Measurements from ENCODE around the gene ADAP1. TPM values are rescaled to one million over a fixed set of nuclear protein-coding genes. Genes with fewer than 3 reads are reported as not detected.
A peak's percentile ranks its signal among the peaks of the same experiment; 100 is the strongest.

The ADAP1 gene
- total RNA-seq, 1 donor from 2014 or later = 1.6 TPM

- peak; percentile 72 for DNase-seq
Observed at GRCh38 chr7:908591-909357, 45.7 kb downstream of the ADAP1 start.

DNA sequence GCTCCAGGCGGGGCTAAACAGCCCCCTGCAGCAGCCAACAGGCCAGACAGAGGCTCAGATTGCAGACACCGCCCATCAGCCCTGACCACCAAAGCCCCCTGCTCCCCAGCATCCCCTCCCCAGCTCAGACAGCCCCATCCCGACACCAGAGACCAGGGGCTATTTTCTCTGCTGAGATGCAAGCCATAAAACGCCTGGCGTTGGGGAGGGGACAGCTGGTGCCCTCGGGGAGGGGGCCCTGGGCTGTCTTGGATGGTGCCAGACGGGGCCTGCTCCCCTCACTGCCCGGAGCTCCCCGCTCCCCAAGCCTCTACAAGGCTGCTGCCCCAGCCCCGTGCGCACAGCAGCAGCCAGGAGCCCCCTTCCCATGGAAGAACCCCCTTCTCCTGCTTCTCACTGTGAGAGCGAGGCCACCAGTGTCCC is 46.3 kb downstream of the ADAP1 start:
- no peak for DNase-seq

GRCh38 chr7:907158-907980 is 47.1 kb downstream of the ADAP1 start:
- DNase-seq = no peak

DNA sequence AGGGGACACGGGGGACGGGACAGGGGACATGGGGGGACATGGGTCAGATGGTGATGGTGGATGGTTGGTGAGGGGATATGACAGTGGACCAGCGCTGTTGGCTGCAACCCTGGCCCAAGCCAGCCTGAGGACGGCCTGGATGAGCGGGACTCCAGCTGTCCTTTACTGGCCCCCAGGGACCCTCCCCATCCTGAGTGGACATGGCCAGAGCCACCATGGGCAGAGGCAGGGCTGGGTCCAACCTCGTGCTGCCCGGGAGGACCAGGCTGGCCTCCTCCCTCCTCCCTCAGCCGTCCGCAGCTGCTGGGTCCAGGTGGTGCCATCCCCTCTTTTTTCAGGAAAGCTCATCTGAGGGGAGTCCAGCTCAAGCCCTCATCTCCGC is 47.7 kb downstream of the ADAP1 start:
- DNase-seq = no peak

DNA sequence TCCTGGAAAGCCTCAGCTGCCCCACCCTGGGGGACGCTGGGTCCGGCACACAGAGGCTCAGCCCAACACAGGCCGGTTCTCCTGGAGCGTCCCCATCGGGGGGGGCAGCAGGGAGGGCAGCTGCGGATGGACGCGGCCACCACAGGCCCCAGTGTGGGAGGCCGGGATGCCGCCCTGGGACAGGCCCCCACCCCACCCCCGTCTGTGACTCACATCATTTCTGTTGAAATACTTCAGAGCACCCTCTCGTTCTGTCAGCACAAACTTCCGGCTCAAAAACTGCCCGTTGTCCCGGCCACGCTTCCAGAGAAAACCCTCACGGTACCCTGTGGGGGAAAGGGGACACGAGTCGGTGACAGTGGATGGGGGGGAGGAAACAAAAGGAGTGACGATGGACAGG is 49.6 kb downstream of the ADAP1 start:
- DNase-seq = no peak

DNA sequence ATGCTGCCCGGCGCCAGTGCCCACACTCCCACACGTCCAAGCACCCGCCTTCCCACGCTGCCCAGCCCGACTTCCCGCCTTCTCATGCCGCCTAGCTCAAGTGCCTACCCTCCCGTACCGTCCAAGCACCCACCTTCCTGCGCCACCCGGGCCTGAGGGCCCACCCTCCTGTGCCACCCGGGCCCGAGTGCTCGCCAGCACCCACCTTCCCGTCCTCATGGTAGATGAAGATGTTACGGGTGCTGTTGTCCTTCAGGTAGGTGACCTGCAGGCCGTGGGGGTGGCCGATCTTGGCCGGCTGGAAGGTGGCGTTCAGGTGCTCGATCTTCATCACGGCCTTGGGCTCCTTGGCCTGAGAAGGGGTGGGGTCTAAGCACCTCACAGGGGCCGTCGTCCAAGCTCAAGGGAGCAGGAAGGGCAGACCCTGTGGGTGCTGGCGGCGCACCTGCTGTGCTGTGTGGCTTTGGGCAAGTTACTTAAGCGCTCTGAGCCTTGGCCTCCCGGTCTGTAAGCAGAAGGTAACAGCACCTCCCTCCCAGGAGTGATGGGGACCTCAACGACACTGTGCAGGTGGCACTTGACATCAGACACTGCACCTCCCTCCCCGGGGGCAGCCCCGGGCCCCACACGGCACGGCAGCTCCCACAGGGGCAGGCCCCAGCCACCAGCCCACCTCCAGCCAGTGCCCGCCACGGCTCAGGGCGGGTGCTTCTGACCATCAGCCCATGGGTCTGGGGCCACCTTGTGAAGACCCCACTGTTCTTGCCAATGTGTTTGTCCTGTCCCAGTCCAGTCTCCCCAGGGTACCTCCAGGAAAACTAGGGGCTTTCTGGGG is 50.3 kb downstream of the ADAP1 start:
- no peak for DNase-seq

DNA sequence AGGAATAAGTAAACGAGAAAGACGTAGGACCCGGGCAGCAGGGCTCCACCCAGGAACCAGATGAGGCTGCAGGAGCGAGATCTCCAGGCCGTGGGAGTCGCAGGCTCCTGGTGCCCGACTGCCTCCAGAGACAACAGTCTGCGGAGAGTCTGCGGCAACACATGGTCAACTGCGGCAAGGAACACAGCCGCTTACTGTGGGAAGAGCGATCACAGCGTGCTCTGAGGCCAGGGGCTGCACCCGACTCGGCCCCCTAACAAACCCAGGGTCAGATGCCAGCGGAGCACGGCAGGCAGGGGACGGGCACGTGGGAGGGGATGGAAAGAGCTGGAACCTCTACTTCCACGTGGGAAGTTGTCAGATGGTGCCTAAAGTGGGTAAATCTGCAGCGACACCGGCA is 51.5 kb downstream of the ADAP1 start:
- no peak for DNase-seq

DNA sequence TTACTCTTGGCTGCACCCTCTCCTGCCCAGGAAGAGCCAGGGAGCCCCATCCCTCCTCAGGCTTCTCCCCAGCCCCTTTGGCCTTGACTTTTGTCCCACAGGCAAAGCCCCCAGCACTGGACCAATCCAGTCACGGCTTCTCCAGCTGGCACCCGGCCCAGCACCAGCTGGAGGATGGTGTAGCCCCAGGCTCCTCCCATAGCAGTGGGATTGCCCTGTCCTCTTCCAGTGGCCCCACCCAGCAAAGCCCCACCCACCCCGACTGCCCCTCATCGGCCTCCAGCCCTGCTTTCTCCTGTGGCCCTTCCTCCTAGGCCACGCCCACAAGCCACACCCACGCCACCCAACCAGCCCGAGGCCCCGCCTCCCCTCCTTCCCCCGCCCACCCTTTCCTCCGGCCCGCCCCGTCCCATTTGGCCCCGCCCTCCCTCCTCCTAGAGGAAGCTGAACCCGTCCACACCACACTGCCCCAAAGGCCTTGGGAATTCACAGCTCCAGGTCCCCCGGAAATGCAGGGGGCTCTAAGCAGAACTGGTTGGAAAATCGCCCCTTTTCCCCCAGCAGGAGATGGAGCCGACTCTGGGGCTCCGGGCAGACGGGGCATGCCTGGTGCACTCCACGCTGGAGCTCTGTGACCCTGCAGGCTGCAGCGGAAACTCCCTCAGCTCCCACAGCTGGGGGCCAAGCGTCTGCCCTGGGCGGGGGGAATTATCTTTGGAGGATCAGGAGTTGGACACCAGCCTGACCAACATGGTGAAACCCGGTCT is 52.9 kb downstream of the ADAP1 start:
- DNase-seq = peak; percentile 90

GRCh38 chr7:901041-901387 is 53.5 kb downstream of the ADAP1 start:
- no peak for DNase-seq

GRCh38 chr7:900331-901040 is 54.0 kb downstream of the ADAP1 start:
- DNase-seq = no peak

DNA sequence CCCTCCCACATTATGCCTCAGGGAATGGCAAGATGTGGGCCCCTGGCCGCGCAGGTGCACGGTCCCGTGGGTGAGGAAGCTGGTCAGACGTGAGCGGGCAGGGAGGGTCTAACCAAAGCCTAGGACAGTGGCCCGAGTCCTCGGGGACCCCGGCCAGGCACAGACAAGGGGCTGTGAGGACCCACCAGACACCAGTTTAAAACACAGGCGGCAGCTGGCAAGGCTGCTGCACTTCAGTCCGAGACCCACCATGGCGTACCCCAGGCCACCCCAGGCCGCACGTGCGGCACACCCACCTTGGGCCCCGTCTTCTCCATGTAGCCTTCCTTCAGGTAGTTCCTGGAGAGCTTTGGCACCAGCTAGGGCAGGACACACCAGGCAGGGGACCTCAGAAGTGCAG is 54.7 kb downstream of the ADAP1 start:
- DNase-seq = no peak

GRCh38 chr7:898855-899681 is 55.4 kb downstream of the ADAP1 start:
- no peak for DNase-seq

GRCh38 chr7:898460-898854 is 56.0 kb downstream of the ADAP1 start:
- DNase-seq = no peak

- DNase-seq = peak; percentile 65
Observed at GRCh38 chr7:897771-898376, 56.6 kb downstream of the ADAP1 start.

DNA sequence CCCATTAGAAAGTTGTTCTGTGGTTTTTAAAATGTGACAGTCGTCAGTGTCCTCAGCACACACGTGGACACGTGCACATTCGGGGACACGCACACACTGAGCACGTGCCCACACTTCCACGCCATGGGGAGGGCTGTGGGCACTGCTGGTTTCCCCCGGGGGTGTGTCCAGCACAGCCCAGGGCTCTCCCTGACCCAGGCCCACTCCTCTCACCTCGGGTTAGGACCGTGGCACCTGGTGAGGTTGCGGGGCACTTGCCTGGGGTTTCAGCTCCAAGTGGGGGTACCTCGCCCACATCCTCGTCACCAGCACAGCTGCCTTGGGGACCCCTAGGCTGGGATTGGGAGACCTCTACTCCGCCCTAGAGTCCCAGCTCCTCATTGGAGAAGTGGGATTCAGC is 57.4 kb downstream of the ADAP1 start:
- no peak for DNase-seq

- DNase-seq = no peak
Observed at GRCh38 chr7:896346-897075, 58.0 kb downstream of the ADAP1 start.

- no peak for DNase-seq
Observed at GRCh38 chr7:895451-896052, 58.9 kb downstream of the ADAP1 start.

- DNase-seq = no peak
Observed at GRCh38 chr7:894927-895450, 59.5 kb downstream of the ADAP1 start.

Measured in tongue (tissue), 2 donors.